ENCODE results near the gene APOOL. TPM values are rescaled to one million over a fixed set of nuclear protein-coding genes. Genes with fewer than 3 reads are reported as not detected.
"Not testable (repeated sequence)": the region's sequence is repeated elsewhere in the genome, so short reads cannot be mapped to it uniquely, and the experiment has no call there.

Gene APOOL, protein sequence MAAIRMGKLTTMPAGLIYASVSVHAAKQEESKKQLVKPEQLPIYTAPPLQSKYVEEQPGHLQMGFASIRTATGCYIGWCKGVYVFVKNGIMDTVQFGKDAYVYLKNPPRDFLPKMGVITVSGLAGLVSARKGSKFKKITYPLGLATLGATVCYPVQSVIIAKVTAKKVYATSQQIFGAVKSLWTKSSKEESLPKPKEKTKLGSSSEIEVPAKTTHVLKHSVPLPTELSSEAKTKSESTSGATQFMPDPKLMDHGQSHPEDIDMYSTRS
- 10 to 100 TPM; 11.1 to 21.2 (median 19.0) TPM for total RNA-seq

DNA sequence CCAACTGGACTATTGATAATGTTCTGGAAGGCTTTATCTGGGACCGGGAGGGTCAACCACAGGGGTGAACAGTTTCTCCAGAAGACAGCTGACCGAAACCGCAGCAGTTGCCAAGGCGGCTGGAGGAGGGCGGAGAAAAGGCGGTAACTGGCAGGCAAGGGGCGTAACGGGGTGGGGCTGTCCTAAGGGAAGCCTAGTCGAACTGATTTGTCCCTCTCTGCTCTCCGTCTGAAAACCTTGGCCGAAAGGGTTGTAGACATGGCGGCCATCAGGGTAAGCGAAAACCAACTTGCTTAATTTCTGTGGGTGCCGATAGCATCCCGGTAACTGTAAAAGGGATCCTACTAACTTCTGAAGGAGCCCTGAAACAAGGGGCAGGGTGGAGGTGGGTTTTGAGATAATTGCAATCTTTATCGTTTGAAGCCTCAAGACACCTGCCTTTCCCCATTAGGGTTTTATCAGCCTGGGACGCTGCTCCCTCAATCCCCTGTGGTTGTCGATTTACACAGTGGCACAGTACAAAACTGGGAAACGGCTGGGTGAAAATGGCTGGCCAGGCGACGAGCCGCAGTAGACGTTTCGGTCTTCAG, at the start of gene APOOL:
TSS of gene APOOL (plus strand) at position 223 of the 590 bp plus-strand sequence. CDS start at position 259, 36 bp downstream.
- peak; percentile 91 to 92 for ATAC-seq
- H3K36me3 Mint-ChIP-seq (ENCODE audit: insufficient read depth), result peaks cover 2% of the 10 kb centered on the region
- peak; percentile 62 for DNase-seq
- no peaks in the 10 kb centered on the region for H3K9me3 Mint-ChIP-seq
- peak within 1 kb of the TSS; percentile 89 for H3K4me3 Mint-ChIP-seq
- no peaks in the 10 kb centered on the region for H3K27me3 Mint-ChIP-seq (ENCODE audit: low read depth)
- H3K4me1 Mint-ChIP-seq (ENCODE audit: low read depth), result peaks cover 20% of the 10 kb centered on the region

DNA sequence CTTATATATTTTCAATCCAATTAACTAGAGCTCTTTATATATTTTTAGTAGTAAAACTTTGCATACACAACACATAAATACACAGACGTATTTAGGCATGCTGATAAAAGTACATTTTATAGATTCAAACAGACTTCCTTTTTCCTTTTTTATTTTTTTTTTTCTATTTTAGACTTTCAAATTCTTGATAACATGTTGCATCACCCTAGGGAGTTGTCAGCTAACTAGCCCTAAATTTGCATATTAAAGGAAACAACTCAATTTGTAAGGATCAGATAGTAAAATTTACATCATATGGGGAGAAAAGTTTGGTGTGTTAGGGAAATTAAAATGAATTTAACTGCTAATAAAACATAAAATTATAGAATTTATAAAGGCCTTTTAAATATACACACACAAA, 47.4 kb upstream of the APOOL start:
- Mint-ChIP-seq H3K9me3 (no peaks in the 10 kb centered on the region), H3K27me3 (ENCODE audit: low read depth) (no peaks in the 10 kb centered on the region), H3K4me1 (ENCODE audit: low read depth) (no peaks in the 10 kb centered on the region), H3K36me3 (ENCODE audit: insufficient read depth) (no peaks in the 10 kb centered on the region), H3K4me3 (no peak overlapping the region)
- ATAC-seq, result no peak
- DNase-seq, result no peak

DNA sequence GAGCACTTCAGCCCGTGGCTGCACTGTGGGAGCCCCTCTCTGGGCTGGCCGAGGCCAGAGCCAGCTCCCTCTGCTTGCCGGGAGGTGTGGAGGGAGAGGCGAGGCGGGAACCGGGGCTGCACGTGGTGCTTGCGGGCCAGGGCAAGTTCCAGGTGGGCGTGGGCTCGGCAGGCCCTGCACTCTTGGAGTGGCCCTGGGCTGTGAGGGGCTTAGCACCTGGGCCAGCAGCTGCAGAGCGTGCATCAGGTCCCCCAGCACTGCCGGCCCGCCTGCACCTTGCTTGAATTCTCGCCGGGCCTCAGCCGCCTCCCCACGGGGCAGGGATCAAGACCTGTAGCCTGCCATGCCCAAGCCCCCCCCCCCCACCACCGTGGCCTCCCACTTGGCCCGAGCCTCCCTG, 28.9 kb upstream of the APOOL start:
- Mint-ChIP-seq H3K4me3 (no peak overlapping the region), H3K4me1 (ENCODE audit: low read depth) (no peaks in the 10 kb centered on the region), H3K36me3 (ENCODE audit: insufficient read depth) (no peaks in the 10 kb centered on the region), H3K27me3 (ENCODE audit: low read depth) (no peaks in the 10 kb centered on the region), H3K9me3 (peaks cover 8% of the 10 kb centered on the region)
- no peak for ATAC-seq
- no peak for DNase-seq

- not testable (repeated sequence) for H3K27me3 Mint-ChIP-seq (ENCODE audit: low read depth); DNase-seq; H3K9me3 Mint-ChIP-seq; H3K4me3 Mint-ChIP-seq; H3K36me3 Mint-ChIP-seq (ENCODE audit: insufficient read depth); ATAC-seq; H3K4me1 Mint-ChIP-seq (ENCODE audit: low read depth)
Observed at GRCh38 chrX:84991739-84992138, 11.9 kb upstream of the APOOL start.

GRCh38 chrX:84993150-84993549, 10.5 kb upstream of the APOOL start:
- DNase-seq (no peak), ATAC-seq (no peak)
- H3K4me3 Mint-ChIP-seq, result no peak overlapping the region
- H3K9me3 Mint-ChIP-seq, result no peaks in the 10 kb centered on the region
- H3K27me3 Mint-ChIP-seq (ENCODE audit: low read depth), result peaks cover 10% of the 10 kb centered on the region
- no peaks in the 10 kb centered on the region for H3K4me1 Mint-ChIP-seq (ENCODE audit: low read depth)
- H3K36me3 Mint-ChIP-seq (ENCODE audit: insufficient read depth), result no peaks in the 10 kb centered on the region

DNA sequence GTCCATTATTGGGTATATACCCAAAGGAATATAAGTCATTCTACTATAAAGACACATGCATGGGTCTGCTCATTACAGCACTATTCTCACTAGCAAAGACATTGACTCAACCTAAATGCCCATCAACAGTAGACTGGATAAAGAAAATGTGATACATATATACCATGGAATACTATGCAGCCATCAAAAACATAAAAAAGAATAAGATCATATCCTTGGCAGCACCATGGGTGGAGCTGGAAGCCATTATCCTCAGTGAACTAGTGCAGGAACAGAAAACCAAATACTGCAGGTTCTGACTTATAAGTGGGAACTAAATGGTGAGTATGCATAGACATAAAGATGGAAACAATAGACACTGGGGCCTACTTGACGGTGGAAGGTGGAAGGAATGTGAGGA, 2.3 kb upstream of the APOOL start:
- Mint-ChIP-seq H3K4me3 (no peak overlapping the region), H3K27me3 (ENCODE audit: low read depth) (no peaks in the 10 kb centered on the region), H3K9me3 (no peaks in the 10 kb centered on the region), H3K36me3 (ENCODE audit: insufficient read depth) (no peaks in the 10 kb centered on the region), H3K4me1 (ENCODE audit: low read depth) (peaks cover 10% of the 10 kb centered on the region)
- ATAC-seq, result no peak
- DNase-seq, result no peak

GRCh38 chrX:85004255-85004654, 578 bp downstream of the APOOL start:
- ATAC-seq, result peak; percentile 5 to 7

GRCh38 chrX:85012098-85012497, 8.4 kb downstream of the APOOL start:
- Mint-ChIP-seq H3K9me3 (no peaks in the 10 kb centered on the region), H3K27me3 (ENCODE audit: low read depth) (no peaks in the 10 kb centered on the region), H3K36me3 (ENCODE audit: insufficient read depth) (peaks cover 18% of the 10 kb centered on the region), H3K4me3 (no peak overlapping the region), H3K4me1 (ENCODE audit: low read depth) (peaks cover 19% of the 10 kb centered on the region)
- ATAC-seq, result no peak
- DNase-seq, result no peak

More at GRCh38 chrX:85004255-85004654, 578 bp downstream of the APOOL start:
- Mint-ChIP-seq H3K27me3 (ENCODE audit: low read depth) (no peaks in the 10 kb centered on the region), H3K36me3 (ENCODE audit: insufficient read depth) (peaks cover 2% of the 10 kb centered on the region), H3K4me3 (peak overlapping the region; percentile 89), H3K4me1 (ENCODE audit: low read depth) (peaks cover 22% of the 10 kb centered on the region), H3K9me3 (no peaks in the 10 kb centered on the region)
- no peak for DNase-seq

DNA sequence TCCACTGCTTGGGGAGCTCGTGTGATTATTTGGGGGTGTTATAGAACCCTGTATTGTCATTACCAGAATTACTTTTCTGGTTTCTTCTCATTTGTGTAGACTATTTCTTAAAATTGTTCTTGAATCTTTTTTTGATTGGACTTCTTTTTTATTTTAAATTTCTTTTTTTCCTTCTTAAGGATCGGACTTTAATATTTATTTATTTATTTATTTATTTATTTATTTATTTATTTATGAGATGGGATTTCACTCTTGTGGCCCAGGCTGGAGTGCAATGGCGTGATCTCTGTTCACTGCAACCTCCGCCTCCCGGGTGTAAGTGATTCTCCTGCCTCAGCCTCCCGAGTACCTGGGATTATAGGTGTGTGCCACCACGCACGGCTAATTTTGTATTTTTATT, 11.7 kb downstream of the APOOL start:
- ATAC-seq; H3K4me3 Mint-ChIP-seq; H3K27me3 Mint-ChIP-seq (ENCODE audit: low read depth); H3K9me3 Mint-ChIP-seq; DNase-seq: not testable (repeated sequence)
- peaks cover 22% of the 10 kb centered on the region for H3K36me3 Mint-ChIP-seq (ENCODE audit: insufficient read depth)
- peaks cover 12% of the 10 kb centered on the region for H3K4me1 Mint-ChIP-seq (ENCODE audit: low read depth)

DNA sequence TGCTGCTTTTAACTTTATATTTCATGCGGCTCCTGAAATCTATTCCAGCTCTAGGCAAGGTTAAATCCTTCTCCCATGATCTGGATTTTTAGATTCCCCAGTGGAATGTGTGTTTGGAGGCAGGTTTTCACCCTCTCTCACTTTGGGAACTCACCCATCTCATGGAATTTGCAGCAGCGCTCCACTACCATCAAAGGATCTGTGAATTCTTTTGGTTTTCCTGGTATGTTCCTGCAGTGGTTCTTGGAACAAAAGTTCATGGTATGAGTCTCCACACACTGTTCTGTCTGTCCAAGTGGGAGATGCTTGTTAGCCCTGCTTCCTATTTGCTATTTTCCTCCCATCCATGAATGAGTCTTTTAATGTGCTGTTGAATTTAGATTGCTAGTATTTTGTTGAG, 14.0 kb downstream of the APOOL start:
- H3K9me3 Mint-ChIP-seq, result peaks cover 3% of the 10 kb centered on the region
- no peak overlapping the region for H3K4me3 Mint-ChIP-seq
- peaks cover 21% of the 10 kb centered on the region for H3K36me3 Mint-ChIP-seq (ENCODE audit: insufficient read depth)
- peaks cover 12% of the 10 kb centered on the region for H3K4me1 Mint-ChIP-seq (ENCODE audit: low read depth)
- no peaks in the 10 kb centered on the region for H3K27me3 Mint-ChIP-seq (ENCODE audit: low read depth)
- ATAC-seq (no peak), DNase-seq (no peak)

GRCh38 chrX:85018471-85018870, 14.8 kb downstream of the APOOL start:
- H3K4me3 Mint-ChIP-seq, result no peak overlapping the region
- H3K27me3 Mint-ChIP-seq (ENCODE audit: low read depth), result no peaks in the 10 kb centered on the region
- DNase-seq (no peak), ATAC-seq (no peak)
- peaks cover 7% of the 10 kb centered on the region for H3K4me1 Mint-ChIP-seq (ENCODE audit: low read depth)
- peaks cover 3% of the 10 kb centered on the region for H3K9me3 Mint-ChIP-seq
- peaks cover 21% of the 10 kb centered on the region for H3K36me3 Mint-ChIP-seq (ENCODE audit: insufficient read depth)

GRCh38 chrX:85020216-85020615, 16.5 kb downstream of the APOOL start:
- Mint-ChIP-seq H3K4me3 (no peak overlapping the region), H3K27me3 (ENCODE audit: low read depth) (no peaks in the 10 kb centered on the region), H3K36me3 (ENCODE audit: insufficient read depth) (peaks cover 22% of the 10 kb centered on the region), H3K4me1 (ENCODE audit: low read depth) (peaks cover 3% of the 10 kb centered on the region), H3K9me3 (peaks cover 3% of the 10 kb centered on the region)
- DNase-seq (no peak), ATAC-seq (no peak)

GRCh38 chrX:85024044-85024443, 20.4 kb downstream of the APOOL start:
- H3K9me3 Mint-ChIP-seq, result no peaks in the 10 kb centered on the region
- H3K27me3 Mint-ChIP-seq (ENCODE audit: low read depth), result no peaks in the 10 kb centered on the region
- H3K36me3 Mint-ChIP-seq (ENCODE audit: insufficient read depth), result peaks cover 7% of the 10 kb centered on the region
- DNase-seq (no peak), ATAC-seq (no peak)
- H3K4me3 Mint-ChIP-seq, result no peak overlapping the region
- peaks cover 4% of the 10 kb centered on the region for H3K4me1 Mint-ChIP-seq (ENCODE audit: low read depth)

- DNase-seq (no peak), ATAC-seq (no peak)
- Mint-ChIP-seq H3K4me1 (ENCODE audit: low read depth) (peaks cover 4% of the 10 kb centered on the region), H3K4me3 (no peak overlapping the region), H3K36me3 (ENCODE audit: insufficient read depth) (peaks cover 6% of the 10 kb centered on the region), H3K9me3 (no peaks in the 10 kb centered on the region), H3K27me3 (ENCODE audit: low read depth) (no peaks in the 10 kb centered on the region)
Observed at GRCh38 chrX:85024562-85024961, 20.9 kb downstream of the APOOL start.

GRCh38 chrX:85026170-85026569, 22.5 kb downstream of the APOOL start:
- H3K36me3 Mint-ChIP-seq (ENCODE audit: insufficient read depth), result peaks cover 6% of the 10 kb centered on the region
- DNase-seq, result no peak
- ATAC-seq, result no peak
- H3K9me3 Mint-ChIP-seq, result no peaks in the 10 kb centered on the region
- H3K4me3 Mint-ChIP-seq, result no peak overlapping the region
- peaks cover 4% of the 10 kb centered on the region for H3K4me1 Mint-ChIP-seq (ENCODE audit: low read depth)
- no peaks in the 10 kb centered on the region for H3K27me3 Mint-ChIP-seq (ENCODE audit: low read depth)

Measured in activated T-cell treated with anti-CD3 and anti-CD28 coated beads, Interleukin-2, amount 50 U/mL, for 4 hours (primary cell).